Daoy (cell line): Measurements from ENCODE around the gene MAGI1. TPM values are rescaled to one million over a fixed set of nuclear protein-coding genes. Genes with fewer than 3 reads are reported as not detected.
A peak's percentile ranks its signal among the peaks of the same experiment; 100 is the strongest.
"Not testable (repeated sequence)": the region's sequence is repeated elsewhere in the genome, so short reads cannot be mapped to it uniquely, and the experiment has no call there.

Experiments
- DNase-seq: peaks from one replicate; pipeline ENCODE4 v3.0.0-alpha.2; 2015; ENCODE audit warnings: low read depth
- total RNA-seq: library from RNA; depleted of rRNA; stranded (reverse); fragments of >200 nt; shearing (Covaris generic); gene quantifications from 2 replicates; pipeline ENCODE4 v1.2.3, GENCODE V29; 2014; rRNA removed

MAGI1 gene
- total RNA-seq: 7.1 and 8.0 TPM in 2 replicates

DNA sequence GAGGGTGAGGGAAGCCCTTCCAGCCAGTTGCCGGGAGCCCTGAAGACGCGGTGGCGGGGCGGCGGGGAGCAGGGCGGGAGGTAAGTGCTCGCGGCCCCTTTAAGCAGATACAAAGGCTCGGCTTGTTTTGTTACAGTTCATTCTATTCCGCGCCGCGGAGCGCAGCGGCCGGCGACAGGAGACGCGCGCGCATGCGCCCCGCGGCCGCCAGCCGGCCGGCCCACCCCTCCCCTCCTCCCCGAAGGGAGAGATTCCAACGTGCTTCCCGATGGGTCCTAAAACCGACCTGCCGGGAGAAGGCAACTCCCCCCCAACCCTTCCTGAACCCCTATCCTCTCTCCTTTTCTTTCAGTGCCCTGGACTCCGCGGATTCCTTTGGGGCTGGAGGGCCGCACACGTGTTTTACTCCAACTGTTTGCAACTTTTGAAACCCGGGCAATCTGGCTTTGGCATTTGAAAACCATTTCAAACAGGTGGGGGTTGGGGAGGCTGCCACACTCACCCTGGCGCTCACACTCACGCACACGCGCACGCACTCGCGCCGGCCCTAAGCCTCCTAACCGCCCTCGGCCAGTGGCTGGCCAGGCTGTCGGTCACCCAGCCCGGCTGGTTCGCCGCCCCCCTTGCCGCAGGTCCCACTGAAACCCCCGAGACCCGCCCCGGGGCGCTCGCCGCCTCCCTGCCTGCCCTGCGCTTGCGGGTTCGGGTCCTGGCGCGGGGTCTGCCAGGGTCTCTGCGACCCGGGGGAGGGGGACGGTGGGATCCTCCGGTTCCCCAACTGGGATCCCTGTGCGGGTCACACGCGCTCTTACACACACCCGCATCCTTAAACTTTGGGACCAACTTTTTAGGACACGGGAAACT lies at the start of gene MAGI1:
TSS of gene MAGI1 (minus strand) at position 193 of the 864 bp plus-strand sequence. CDS start 610 bp downstream, outside the sequence.
- peak; percentile 93 for DNase-seq

DNA sequence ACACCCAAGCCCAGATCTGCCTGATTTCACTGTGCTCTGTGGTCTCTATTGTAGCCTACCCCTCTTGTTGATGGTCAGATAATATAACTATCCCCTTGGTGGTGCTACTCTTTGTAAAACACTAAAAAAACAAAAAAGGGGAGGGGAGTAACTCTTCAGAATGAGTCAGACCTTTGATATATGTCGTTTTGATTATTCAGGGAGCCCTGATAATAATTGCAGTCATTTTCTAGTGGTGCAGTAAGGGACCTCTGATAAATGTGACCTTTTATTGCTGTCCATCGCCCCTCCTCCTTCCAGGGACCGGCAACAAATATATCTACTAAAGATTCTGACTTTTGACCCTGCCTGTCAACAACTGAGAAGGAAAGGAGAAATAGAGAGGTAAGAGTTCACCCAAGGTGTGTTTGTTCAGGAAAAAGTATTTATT lies 45.1 kb upstream of the MAGI1 start:
- no peak for DNase-seq

DNA sequence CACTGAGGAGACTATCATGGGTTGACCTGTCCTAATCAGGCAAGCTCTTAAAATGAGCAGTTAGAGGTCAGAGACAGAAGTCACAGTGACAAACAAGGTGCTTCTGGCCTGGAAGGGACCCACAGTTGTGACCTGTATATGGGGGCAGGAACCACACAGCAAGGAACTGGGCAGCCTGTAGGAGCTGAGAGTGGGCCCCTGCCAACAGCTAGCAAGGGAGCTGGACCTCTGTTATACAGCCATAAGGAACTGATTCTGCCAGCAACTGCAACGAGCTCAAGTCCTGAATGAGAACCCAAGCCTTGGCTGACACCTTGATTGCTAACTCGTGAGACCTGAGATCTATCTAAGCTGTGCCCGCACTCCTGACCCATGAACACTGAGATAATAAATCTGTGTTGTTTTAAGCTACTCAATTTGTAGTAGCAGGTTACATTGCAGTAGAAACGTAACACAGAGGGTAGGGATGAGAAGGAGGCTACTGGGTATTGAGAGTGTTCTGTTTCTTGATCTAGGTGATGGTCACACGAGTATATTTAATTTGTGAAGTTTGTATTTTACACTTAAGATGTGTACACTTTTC lies 44.5 kb upstream of the MAGI1 start:
- no peak for DNase-seq

GRCh38 chr3:66082679-66083078 lies 44.0 kb upstream of the MAGI1 start:
- no peak for DNase-seq

DNA sequence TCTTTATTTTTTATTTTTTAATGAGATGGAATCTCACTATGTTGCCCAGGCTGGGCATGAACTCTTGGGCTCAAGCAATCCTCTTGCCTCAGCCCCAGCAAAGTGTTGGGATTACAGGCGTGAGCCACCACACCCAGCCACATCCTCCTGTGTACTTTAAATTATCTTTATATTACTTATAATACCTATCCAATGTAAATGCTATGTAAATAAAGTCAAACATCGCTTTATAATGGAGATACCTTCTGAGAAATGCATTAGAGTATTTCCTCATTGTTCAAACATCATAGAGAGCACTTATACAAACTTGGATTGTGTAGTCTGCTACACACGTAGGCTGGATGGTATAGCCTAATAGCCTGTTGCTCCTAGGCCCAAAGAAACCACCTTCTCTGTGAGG lies 41.4 kb upstream of the MAGI1 start:
- DNase-seq: no peak

GRCh38 chr3:66077973-66078372 lies 39.3 kb upstream of the MAGI1 start:
- DNase-seq: no peak

- no peak for DNase-seq
These were observed 38.2 kb upstream of the MAGI1 start for GRCh38 chr3:66076861-66077470.

GRCh38 chr3:66075281-66075680 lies 36.6 kb upstream of the MAGI1 start:
- DNase-seq: peak; percentile 60

DNA sequence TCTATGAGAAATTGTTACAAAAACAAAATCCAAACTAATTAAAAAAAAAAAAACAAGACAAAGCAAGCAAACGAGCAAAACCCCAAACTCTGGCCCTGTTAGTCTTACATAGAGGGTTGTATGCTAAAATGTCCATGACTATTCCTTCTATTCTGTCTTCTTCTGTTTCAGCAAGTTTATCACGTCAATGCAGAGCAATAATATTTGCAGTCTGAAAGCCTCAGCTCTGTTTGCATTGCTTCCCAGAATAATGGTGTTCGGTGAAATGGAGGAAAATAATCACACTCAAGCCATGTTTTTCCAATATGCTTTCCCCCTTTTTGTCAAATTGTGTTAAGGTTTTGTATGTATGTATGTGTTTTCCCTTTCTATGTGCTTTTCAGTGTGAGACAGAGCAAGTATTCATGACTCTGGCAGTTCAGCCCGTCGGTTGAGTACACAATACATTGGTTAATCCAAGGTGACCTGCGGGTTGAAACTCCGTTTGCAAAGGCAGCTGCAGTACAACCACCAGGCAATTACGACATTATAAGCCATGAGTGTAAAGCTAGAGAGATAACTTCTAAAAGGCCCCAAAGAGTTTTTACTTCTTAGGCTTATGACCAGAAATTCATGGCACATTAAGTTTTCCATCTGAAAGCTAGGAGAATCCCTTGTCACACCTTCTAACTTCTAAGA lies 34.9 kb upstream of the MAGI1 start:
- DNase-seq: no peak

- no peak for DNase-seq
These were observed 29.5 kb upstream of the MAGI1 start for GRCh38 chr3:66068255-66068654.

- no peak for DNase-seq
These were observed 28.4 kb upstream of the MAGI1 start for GRCh38 chr3:66066963-66067617.

DNA sequence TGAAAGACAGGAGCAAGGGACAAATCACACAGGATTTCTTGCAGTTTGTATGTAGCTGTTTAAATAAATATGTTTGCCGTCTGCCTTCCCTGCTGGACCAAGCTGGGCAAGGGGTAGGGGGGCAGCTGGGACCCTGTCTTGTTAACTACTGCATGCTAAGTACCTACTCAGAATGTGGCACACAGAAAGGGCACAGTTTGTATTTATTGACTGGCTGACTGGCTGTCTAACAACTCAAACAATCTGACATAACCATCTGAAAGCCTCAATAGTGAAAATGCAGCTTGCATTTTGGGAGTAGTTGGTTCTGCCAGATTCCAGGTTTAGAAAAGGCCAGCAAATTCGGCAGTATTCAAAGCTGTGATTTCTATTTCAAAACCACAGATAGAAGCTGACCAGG lies 16.6 kb upstream of the MAGI1 start:
- DNase-seq: no peak

DNA sequence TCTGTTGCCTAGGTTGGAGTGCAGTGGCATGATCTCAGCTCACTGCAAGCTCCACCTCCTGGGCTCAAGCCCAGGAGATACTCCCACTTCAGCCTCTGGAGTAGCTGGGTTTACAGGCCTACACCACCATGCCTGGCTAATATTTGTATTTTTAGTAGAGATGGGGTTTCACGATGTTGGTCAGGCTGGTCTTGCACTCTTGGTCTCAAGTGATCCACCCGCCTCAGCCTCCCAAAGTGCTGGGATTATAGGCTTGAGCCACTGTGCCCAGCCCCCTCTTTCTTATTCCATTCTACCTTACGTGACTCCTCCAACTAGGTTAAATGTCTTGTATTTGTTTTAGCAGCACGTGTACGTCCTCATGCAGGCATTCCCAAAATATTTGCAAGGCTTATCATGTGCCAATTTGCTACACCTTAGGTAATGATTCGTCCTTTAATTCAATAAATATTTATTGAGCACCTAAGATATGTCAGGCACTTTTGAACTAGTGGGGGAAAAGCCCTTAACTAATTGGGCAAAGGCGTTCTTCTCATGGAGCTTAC lies 14.9 kb upstream of the MAGI1 start:
- DNase-seq: peak; percentile 16

- DNase-seq: no peak
These were observed 14.2 kb upstream of the MAGI1 start for GRCh38 chr3:66052721-66053549.

GRCh38 chr3:66050821-66051220 lies 12.1 kb upstream of the MAGI1 start:
- no peak for DNase-seq

DNA sequence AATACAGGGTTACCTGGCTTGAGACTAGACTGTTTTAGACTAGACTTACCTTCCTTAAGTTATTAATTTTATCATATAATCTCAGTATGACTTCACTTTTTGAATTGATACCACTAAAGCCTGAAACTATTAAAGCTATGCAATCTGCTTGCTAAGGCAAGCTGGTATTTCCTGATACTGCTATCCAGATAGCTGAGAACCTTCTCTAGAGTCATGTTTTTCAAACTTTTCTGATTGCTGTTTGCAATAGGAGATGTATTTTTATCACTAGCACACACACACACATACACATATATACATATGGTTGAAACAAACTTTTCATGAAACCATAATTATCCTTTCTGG lies 9.3 kb upstream of the MAGI1 start:
- no peak for DNase-seq

DNA sequence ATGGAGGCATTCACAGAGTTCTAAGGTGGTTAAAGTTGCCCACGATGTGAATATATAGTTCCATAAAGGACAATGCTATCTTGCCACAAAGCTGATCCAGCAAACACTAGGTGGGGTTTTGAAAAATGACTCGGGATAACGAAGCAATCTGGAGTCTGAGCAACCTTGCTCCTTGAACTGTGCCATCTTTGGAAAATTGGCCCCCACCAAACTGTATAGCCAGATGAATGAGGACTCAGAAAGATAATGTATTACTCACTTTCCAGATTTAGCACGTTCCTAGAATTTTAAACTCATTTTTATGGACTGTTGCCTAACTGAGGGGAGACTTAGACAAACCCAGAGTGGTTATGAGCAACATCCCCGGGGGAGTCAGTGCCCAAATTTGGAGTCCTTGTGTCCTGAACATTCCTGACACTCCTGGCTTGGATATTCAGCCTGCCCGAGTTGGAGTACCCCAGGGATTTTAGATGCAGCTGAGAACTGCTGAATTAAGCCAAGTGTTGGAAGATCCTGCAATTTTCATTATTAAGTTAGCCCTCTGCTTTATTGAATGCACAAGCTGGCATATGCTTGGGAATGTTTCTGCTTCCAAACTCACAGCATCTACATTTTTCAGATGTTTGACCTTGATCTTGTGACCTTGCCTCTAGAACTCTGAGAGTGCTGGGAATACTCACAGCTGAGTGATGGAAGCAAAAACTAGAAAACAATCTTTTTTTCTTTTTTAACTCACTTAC lies 8.8 kb upstream of the MAGI1 start:
- peak; percentile 16 for DNase-seq

GRCh38 chr3:66046321-66046720 lies 7.6 kb upstream of the MAGI1 start:
- not testable (repeated sequence) for DNase-seq

GRCh38 chr3:66041828-66042227 lies 3.1 kb upstream of the MAGI1 start:
- no peak for DNase-seq

DNA sequence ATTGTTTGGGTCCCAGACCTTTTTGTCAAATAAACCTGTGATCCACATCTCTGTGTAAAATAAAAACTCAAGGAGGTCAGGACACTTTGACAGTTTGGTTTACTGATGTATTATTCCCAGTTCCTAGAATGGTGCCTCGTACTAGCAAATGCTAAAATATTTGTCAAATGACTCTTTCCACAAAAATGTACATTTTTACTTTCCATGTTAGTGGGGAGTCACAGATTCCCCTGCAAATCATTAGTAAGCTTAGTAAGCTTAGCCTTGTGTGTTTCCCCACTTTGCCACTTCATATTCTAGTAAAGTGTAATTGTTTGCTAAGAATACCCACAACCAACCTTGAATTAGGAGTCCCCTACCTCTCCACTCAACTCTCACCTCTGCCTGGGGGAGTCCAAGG lies 2.4 kb upstream of the MAGI1 start:
- DNase-seq: no peak
